Effector CD4-positive, alpha-beta T cell (primary cell): ENCODE results near the gene CD4.

Experiments used
- DNase-seq: peaks from one replicate; pipeline ENCODE4 v3.0.0-alpha.2; 2020

The CD4 gene

GRCh38 chr12:6830286-6830890, 41.1 kb downstream of the CD4 start:
- no peak for DNase-seq

DNA sequence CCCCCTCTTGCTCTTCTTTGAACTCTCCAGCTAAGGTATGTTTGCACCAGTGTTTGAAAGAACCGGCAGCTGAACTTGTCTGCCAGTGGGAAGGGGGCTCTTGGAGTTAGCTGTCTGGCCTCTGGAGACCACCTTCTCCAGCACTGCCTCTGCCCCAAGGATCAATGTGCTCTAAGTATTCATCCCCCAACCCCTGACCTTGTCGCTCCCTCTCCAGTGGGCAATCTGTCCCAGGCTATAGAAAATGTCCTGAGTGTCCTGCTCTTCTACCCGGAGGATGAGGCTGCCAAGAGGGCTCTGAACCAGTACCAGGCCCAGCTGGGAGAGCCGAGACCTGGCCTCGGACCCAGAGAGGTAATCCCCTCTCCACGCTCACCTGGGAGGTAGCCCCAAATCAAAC, 41.7 kb downstream of the CD4 start:
- no peak for DNase-seq

DNA sequence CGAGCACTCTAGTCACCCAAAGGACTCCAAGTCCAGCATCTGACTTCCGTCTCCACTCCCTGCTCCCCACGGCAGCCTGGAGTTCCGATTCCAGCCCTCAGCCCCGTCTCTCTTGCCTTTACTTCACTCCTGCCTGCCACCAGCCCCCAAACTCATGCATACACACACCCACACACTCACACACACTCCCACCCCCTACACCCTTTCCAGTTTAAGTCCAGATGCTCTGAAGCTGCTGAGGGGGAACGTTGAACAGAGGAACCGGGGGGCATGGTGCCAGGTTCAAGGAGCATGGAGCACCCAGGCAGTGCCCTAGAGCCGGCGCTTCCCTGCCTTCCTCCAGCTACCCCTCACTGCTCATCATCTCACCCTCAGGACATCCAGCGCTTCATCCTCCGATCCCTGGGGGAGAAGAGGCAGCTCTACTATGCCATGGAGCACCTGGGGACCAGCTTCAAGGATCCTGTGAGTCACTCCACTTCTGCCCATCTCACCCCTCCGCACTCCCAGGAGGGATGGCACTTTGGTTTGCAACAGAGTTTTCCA, 42.2 kb downstream of the CD4 start:
- DNase-seq, result no peak

DNA sequence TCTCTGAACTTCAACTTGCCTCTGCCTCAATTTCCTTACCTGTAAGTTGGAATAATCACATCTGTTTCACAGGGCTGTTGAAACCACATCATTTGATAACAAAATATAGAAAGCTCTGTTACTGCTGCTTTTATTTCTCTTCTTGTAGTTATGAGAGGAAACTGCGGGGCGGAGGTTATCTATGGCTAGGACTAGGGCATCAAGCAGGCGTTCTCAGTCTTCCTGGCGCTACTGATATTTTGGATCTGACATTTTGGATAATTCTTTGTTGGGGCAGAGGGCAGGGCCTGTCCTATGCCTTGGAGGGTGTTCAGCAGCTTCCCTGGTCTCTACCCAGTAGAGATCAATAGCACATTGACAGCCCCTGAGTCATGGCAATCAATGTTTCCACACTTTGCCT, 42.8 kb downstream of the CD4 start:
- DNase-seq, result no peak

DNA sequence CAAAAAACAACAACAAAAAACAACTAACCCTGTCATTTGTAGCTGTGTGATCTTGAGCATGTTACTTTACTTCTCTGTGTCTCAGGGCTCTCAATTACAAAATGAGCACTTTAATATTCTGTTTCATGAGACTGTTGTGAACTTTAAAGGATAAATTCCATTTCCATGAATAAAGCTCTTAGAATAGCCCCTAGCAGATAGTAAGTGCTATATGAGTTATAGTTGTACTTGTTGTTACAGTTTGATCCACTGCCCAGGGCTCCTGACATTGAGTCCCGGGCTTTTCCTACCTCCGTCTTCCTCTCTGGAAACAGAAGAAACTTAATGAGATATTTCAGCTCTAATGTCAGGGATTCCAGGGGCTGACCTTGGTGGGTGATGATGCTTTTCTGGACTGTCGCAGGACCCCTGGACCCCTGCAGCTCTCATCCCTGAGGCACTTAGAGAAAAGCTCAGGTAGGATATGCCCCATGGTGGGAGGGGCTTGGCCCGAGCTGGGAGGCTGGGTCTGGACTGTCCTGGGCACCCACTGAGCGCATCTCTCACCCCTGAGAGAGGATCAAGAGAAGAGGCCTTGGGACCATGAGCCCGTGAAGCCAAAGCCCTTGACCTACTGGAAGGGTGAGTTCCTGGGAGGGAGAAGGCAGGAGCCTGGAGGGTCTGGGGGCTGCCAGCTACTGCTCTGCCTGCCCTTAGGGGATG, 44.0 kb downstream of the CD4 start:
- no peak for DNase-seq

DNA sequence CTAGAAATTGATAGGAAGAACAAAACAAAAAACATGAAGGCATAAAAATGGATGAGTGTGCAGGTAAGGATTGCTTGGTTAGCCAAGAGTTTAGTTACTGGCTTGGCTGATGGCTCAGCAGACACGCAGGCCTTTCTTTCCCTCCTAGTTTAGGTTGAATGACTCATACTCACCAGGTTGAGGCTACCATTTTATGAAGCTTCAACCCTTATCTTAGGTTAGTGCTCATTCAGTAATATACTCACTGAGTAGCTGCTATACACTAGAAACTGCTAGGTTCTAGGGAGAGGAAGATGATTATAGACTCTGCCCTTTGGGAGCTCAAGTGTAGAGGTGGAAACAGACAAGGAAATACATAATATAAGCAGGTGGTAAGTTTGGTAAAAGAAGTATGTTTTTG, 44.9 kb downstream of the CD4 start:
- DNase-seq, result no peak

GRCh38 chr12:6834873-6835272, 45.5 kb downstream of the CD4 start:
- DNase-seq, result no peak

GRCh38 chr12:6836851-6837250, 47.5 kb downstream of the CD4 start:
- DNase-seq, result no peak

GRCh38 chr12:6837370-6838060, 48.2 kb downstream of the CD4 start:
- no peak for DNase-seq

DNA sequence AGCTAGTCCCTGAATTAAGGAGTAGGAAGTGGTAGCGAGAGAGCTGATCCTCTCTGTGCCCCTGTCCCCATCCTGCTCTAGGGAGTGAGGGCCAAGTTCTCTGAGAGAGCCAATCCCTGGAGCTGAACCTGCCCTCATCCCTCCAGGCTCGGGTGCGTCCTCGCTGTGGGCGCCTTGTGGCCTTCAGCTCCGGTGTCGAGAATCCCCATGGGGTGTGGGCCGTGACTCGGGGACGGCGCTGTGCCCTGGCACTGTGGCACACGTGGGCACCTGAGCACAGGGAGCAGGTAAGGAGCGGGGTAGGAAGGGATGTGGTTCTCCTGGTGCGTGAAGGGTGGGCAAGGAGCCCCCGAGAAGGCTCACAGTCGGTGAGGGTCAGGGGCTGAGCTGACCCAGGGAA, 49.5 kb downstream of the CD4 start:
- no peak for DNase-seq

DNA sequence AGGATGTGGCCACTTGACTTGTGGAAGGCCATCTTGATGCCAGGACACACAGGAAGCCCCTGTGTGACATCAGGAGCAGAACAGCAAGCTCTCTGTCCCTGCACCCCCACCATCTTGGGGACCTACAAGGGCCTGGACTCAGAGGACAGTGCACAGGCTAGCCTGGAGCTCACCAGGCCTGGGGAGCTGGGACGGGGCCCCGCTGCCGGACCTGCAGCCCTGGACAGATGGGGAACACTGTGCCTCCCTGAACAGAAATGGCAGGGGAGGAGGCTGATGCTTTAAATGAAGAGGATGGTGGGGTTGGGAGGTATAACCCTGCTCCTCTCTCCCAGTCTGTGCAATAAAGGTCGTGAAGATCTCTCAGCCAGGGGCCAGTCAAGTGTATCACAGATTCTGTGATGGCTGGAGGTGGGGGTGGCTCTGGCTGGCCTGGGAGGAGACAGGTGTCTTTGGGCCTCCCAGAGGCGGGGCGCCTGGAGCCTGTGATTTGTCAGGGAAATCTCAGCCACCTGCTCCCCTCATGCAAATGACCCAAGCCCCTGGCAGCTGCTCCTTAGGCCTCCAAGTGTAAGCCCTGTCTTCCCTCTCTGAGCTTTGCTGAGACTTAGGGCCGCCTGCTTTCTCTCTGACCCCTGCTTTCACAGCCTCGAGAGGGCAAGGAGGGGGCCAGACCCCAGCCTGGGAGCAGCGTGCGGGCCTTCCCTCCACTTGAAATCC, 50.3 kb downstream of the CD4 start:
- no peak for DNase-seq

- DNase-seq, result no peak
Measured at GRCh38 chr12:6840330-6840729, 51.0 kb downstream of the CD4 start.

GRCh38 chr12:6840761-6841515, 51.6 kb downstream of the CD4 start, which contains the start of gene GNB3:
Gene GNB3 (plus strand): TSS chr12:6840925. CDS start chr12:6841288, 363 bp downstream.
- no peak for DNase-seq

DNA sequence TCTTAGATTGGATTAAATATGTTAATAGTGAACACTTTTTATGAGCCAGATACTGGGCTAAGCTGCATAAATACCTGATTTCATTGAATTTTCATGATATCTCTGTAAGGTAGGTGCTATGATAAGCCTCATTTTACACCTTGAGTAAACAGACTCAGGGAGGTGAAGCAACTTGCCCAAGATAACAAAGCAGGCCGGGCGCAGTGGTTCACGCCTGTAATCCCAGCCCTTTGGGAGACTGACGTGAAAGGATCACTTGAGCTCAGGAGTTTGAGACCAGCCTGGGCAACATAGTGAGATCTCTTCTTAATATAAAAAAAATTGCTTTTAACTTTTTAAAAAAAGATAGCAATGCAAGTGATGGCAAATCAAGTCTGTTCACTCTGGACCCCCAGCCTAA, 52.7 kb downstream of the CD4 start:
- DNase-seq, result no peak

DNA sequence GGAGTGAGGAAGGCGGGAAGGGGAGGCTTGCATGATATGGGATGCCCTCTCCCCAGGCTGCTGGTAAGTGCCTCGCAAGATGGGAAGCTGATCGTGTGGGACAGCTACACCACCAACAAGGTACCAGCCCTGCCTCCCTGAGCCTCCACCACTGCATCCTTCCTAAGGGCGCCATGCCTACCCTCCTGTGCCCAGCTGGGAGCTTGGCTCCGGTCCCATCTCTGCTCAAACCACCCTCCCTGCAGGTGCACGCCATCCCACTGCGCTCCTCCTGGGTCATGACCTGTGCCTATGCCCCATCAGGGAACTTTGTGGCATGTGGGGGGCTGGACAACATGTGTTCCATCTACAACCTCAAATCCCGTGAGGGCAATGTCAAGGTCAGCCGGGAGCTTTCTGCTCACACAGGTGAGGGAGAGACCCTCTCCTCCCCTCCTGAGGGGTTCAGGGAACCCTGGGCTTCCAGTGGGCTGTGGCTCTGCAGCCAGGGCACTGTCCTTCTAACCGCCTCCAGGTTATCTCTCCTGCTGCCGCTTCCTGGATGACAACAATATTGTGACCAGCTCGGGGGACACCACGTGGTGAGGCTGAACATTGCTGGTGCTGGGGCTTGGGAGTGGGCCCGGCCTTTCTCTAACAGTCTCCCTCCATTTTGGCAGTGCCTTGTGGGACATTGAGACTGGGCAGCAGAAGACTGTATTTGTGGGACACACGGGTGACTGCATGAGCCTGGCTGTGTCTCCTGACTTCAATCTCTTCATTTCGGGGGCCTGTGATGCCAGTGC, 54.0 kb downstream of the CD4 start:
- DNase-seq, result no peak

GRCh38 chr12:6845395-6845794, 56.1 kb downstream of the CD4 start:
- no peak for DNase-seq

DNA sequence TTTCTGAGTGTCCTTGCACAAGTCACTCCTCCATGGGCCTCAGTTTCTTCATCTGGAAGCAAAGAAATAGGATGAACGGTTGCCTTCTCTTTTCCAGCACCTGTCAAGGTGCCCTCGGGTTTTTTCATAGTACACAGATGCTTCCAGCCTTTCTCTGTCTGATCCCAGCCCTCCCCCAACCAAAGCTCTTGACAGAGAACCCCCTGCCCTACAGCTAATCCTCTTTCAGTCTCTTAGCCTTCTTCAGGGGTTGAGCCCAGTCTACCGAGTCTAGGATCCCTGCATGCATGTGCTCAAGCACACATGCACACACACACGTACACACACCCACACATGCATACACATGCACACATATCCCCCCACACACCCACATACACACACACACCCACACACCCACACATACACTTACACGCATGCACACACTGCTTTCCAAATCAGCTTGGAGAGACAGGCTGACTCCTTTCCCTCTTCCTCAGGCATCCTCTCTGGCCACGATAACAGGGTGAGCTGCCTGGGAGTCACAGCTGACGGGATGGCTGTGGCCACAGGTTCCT, 57.1 kb downstream of the CD4 start:
- DNase-seq, result no peak

- DNase-seq, result no peak
Measured at GRCh38 chr12:6847676-6848075, 58.3 kb downstream of the CD4 start.

GRCh38 chr12:6849427-6849826, 60.1 kb downstream of the CD4 start:
- no peak for DNase-seq

DNA sequence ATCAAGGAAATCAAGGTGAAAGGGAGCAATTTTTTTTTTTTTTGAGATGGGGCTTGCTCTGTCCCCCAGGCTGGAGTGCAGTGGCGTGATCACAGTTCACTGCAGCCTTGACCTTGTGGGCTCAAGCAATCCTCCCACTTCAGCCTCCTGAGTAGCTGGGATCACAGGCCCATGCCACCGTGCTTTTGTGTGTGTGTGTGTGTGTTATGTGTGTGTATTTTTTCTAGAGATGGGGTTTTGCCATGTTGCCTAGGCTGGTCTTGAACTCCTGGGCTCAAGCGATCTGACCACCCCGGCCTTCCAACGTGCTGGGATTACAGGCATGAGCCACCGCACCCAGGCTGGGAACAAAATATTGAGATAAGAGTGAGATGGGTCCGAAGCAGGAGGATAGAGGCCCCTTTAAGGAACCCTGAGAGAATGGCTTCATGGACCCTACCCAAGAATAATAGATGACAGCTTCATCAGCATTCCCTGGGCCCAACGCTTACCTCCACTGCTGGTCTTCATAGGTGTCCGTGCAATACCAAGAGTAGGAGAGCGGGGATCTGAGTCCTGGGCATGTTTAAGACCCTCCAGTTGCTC, 60.7 kb downstream of the CD4 start:
- no peak for DNase-seq

GRCh38 chr12:6850796-6851152, 61.4 kb downstream of the CD4 start:
- no peak for DNase-seq
